Measurements from ENCODE around the gene PFDN1. TPM values are rescaled to one million over a fixed set of nuclear protein-coding genes. Genes with fewer than 3 reads are reported as not detected.
"Not testable (repeated sequence)": the region's sequence is repeated elsewhere in the genome, so short reads cannot be mapped to it uniquely, and the experiment has no call there.

Gene PFDN1
- total RNA-seq, 4 donors from 2014 or later, result 90.6 to 142 (median 109) TPM

GRCh38 chr5:140346348-140347221, 43.7 kb upstream of the PFDN1 start, which contains the start of gene HBEGF:
TSS of gene HBEGF (minus strand) at chr5:140346603. CDS start at chr5:140346328, 275 bp downstream.
- peak within 1 kb of the TSS; percentile 71 to 95 (median 82) for H3K27ac ChIP-seq
- peak; percentile 59 to 91 (median 90) for DNase-seq
- TF ChIP-seq POLR2A (IDR thresholded peaks at IDR 0.05), result peak; percentile 87 to 95
- TF ChIP-seq, protein P1, sequence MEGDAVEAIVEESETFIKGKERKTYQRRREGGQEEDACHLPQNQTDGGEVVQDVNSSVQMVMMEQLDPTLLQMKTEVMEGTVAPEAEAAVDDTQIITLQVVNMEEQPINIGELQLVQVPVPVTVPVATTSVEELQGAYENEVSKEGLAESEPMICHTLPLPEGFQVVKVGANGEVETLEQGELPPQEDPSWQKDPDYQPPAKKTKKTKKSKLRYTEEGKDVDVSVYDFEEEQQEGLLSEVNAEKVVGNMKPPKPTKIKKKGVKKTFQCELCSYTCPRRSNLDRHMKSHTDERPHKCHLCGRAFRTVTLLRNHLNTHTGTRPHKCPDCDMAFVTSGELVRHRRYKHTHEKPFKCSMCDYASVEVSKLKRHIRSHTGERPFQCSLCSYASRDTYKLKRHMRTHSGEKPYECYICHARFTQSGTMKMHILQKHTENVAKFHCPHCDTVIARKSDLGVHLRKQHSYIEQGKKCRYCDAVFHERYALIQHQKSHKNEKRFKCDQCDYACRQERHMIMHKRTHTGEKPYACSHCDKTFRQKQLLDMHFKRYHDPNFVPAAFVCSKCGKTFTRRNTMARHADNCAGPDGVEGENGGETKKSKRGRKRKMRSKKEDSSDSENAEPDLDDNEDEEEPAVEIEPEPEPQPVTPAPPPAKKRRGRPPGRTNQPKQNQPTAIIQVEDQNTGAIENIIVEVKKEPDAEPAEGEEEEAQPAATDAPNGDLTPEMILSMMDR (IDR thresholded peaks at IDR 0.05), result peak in 4 of 6 experiments; percentile 24 to 56 (median 46)

GRCh38 chr5:140345919-140346347, 43.0 kb upstream of the PFDN1 start:
- peak overlapping the region; percentile 62 to 90 (median 78) for H3K4me3 ChIP-seq
- peaks cover 4 to 61% (median 9%) of the 10 kb centered on the region in 4 donors for H3K4me1 ChIP-seq
- H3K36me3 ChIP-seq, result peaks cover 0 to 14% (median 0%) of the 10 kb centered on the region in 3 donors
- peak overlapping the region; percentile 71 to 95 (median 82) for H3K27ac ChIP-seq
- peak in 2 of 3 donors; percentile 31 to 67 for DNase-seq
- TF ChIP-seq POLR2A (IDR thresholded peaks at IDR 0.05), result no peak
- TF ChIP-seq, protein P1 (IDR thresholded peaks at IDR 0.05), result peak in 3 of 6 experiments; percentile 13 to 41 (median 23)
- H3K9me3 ChIP-seq, result no peaks in the 10 kb centered on the region
- H3K27me3 ChIP-seq, result no peaks in the 10 kb centered on the region

More at GRCh38 chr5:140346348-140347221, 43.7 kb upstream of the PFDN1 start, which contains the start of gene HBEGF:
- no peaks in the 10 kb centered on the region for H3K27me3 ChIP-seq
- peaks cover 0 to 10% (median 0%) of the 10 kb centered on the region in 3 donors for H3K36me3 ChIP-seq
- H3K4me3 ChIP-seq, result peak within 1 kb of the TSS; percentile 62 to 90 (median 78)
- no peaks in the 10 kb centered on the region for H3K9me3 ChIP-seq
- peaks cover 4 to 54% (median 9%) of the 10 kb centered on the region in 4 donors for H3K4me1 ChIP-seq

DNA sequence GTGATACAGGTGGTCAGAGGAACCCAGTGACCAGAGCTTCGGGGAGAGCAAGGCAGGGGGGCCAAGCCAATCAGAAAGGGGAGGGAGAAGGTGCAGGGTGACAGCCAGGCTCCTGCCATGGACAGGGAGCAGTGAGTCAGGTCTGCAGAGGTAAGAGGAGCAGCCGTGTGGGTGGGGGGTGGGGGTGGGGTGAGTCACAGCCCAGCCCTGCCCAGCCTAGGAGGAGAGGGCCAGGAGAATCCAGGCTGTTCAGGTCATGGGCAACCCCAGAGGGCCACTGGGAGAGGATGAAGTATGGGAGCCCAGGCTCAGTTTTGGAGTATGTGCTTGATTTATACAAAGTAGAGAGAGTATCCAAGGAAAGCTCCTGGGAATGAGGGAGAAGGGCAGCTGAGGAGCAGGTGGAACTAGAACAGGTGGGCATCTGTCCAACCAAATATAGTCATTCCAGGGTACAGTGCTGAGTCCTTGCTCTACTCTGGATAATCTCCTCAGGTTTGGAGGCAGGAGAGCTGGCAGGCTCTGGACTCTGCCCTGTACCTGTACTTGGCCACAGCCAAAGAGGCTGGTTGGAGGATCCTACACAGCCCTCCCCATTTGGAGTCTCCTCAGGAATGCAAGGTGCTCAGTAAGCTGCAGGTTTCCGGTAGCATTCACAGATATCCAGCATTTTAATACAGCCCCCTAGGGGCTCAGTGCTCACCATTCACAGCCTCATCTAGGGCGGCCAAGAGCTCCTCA, 42.0 kb upstream of the PFDN1 start:
- peak in 2 of 3 donors; percentile 66 to 68 for DNase-seq
- H3K27ac ChIP-seq, result peak overlapping the region in 3 of 4 donors; percentile 78 to 95 (median 86)
- H3K9me3 ChIP-seq, result no peaks in the 10 kb centered on the region
- peak overlapping the region in 3 of 4 donors; percentile 62 to 90 (median 87) for H3K4me3 ChIP-seq
- TF ChIP-seq, protein P1 (IDR thresholded peaks at IDR 0.05), result no peak
- peak in 1 of 2 donors; percentile 44 for TF ChIP-seq POLR2A (IDR thresholded peaks at IDR 0.05)
- H3K36me3 ChIP-seq, result peaks cover 0 to 14% (median 0%) of the 10 kb centered on the region in 3 donors
- no peaks in the 10 kb centered on the region for H3K27me3 ChIP-seq
- H3K4me1 ChIP-seq, result peaks cover 4 to 66% (median 9%) of the 10 kb centered on the region in 4 donors

DNA sequence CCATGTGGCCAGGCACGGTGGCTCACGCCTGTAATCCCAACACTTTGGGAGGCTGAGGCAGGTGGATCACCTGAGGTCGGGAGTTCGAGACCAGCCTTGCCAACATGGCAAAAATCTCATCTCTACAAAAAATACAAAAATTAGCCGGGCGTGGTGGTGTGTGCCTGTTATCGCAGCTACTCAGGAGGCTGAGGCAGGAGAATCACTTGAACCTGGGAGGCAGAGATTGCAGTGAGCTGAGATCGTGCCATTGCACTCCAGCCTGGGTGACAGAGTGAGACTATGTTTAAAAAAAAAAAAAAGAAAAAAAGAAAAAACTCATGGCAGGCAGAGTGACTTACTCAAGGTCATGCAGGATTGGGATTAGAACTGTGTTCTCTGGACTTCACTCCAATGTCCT, 40.9 kb upstream of the PFDN1 start:
- Histone ChIP-seq H3K36me3 (peaks cover 0 to 14% (median 0%) of the 10 kb centered on the region in 3 donors), H3K27ac (peak overlapping the region in 2 of 4 donors; percentile 86 to 95), H3K4me3 (peak overlapping the region in 1 of 4 donors; percentile 90), H3K4me1 (peaks cover 4 to 64% (median 7%) of the 10 kb centered on the region in 4 donors)
- H3K27me3 ChIP-seq, DNase-seq, H3K9me3 ChIP-seq: not testable (repeated sequence)

GRCh38 chr5:140342896-140343295, 40.0 kb upstream of the PFDN1 start:
- DNase-seq, result no peak

More at GRCh38 chr5:140342896-140343295, 40.0 kb upstream of the PFDN1 start:
- Histone ChIP-seq H3K36me3 (peaks cover 0 to 17% (median 0%) of the 10 kb centered on the region in 3 donors), H3K4me1 (peaks cover 4 to 55% (median 7%) of the 10 kb centered on the region in 4 donors), H3K27me3 (no peaks in the 10 kb centered on the region), H3K27ac (peak overlapping the region in 2 of 4 donors; percentile 22 to 27), H3K4me3 (no peak overlapping the region), H3K9me3 (no peaks in the 10 kb centered on the region)
- TF ChIP-seq POLR2A (IDR thresholded peaks at IDR 0.05), result no peak
- TF ChIP-seq, protein P1 (IDR thresholded peaks at IDR 0.05), result no peak
